Mononuclear cell (primary cell): ENCODE measurements around the gene ZNG1A. TPM values are rescaled to one million over a fixed set of nuclear protein-coding genes. Genes with fewer than 3 reads are reported as not detected.
"Not testable (repeated sequence)": the region's sequence is repeated elsewhere in the genome, so short reads cannot be mapped to it uniquely, and the experiment has no call there.

Experiments used
- H3K27me3 ChIP-seq: 2 replicates; pipeline ENCODE4 v1.6.0; 2011; ENCODE audit warnings: low read length, control low read depth; ENCODE audit not compliant: insufficient read depth
- H3K4me1 ChIP-seq: 2 replicates; pipeline ENCODE4 v1.5.1; 2011; ENCODE audit warnings: mild to moderate bottlenecking, low read length, control low read depth; ENCODE audit not compliant: insufficient read depth
- H3K4me3 ChIP-seq: 2 replicates; pipeline ENCODE4 v1.5.1; 2011; ENCODE audit warnings: mild to moderate bottlenecking, low read length, moderate library complexity
- H3K9me3 ChIP-seq: 2 replicates; pipeline ENCODE4 v1.5.1; 2011; ENCODE audit warnings: low read depth, mild to moderate bottlenecking, control low read depth, low read length
- total RNA-seq: library from RNA; depleted of rRNA; stranded (reverse); fragments of >200 nt; gene quantifications from one replicate; pipeline ENCODE4 v1.2.3, GENCODE V29; 2012

ZNG1A gene
- total RNA-seq, 1 donor = 27.4 TPM

DNA sequence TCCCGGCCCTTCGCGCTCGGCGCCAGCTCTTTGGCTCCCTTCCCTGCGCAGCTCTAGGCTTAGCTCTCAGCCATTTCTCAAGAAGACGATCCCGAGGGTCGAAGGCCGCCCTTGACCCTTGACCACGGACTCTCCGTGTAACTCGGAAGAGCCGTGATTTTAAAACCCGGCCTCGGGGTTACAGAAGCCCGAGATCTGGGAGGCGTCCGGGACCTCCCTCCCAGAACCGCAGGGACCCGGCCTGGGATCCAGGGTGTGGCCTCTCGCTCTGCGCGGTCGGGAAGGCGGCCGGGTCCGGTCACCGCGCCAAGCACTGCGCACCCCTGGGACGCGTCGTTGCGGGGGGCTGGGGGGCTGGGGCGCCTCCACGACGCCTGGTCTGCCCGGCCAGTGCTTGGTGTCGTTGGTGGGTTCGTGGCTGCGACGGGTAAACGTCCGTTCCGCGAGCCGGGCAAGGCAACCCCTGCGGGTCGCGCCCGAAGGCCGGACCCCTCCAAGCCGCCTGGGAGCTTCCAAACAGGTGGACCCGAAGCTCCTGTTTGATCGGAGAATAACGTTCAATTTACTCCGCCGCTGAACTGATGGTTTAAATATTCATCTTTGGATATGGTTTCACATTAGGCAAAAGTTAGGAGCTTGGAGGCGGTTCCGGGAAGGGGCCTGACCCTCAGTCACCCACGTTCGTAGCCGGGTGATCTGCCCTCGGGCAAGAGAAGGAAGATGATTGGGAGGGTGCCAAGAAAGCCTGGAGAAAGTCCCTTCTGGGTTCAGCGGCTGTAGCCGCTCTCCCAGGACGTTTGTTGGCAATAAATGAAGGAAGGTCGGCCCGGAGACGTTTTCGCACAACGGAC is 64.4 kb downstream of the ZNG1A start:
- Histone ChIP-seq H3K27me3 (peaks cover 52% of the 10 kb centered on the region), H3K4me1 (peaks cover 32% of the 10 kb centered on the region), H3K4me3 (peak overlapping the region; percentile 22)
- not testable (repeated sequence) for H3K9me3 ChIP-seq

DNA sequence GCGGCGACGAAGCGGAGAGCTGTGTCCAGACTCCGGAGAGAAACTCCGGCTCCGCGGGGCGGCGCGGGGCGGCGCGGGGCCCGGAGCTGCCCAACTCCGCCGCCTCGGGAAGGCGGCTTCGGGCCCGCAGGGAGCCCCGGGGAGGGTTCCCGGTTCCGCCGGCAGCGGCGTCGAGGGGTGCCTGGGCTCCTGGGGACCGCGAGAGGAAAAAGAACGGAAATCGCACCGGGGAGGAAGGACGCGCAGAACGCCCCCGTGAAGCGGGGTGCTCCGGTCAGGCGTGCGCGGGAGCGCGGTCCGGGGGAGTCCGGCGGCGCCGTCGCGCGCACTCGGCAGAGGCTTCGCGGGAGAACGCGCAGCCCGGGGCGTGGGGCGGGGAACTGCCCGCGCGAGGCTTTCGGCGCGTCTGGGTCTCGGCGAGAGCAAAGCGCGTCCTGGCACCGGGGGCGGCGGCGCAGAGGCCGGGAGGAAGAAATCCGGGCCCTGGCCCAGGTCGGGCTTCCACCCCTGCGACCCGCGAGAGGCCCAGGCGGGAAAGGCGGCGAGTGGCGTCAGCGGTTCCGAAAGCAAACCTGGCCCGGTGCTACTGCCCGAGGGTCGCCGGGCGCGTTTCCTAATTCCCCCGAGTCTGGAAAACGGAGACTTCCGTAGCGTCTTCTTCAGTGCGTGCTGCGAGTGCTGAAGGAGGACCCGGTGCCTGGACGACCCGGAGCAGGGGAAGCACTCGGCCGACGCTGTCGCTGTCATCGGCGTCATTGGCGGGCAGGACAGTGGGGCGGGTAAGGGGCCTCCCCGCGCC is 65.2 kb downstream of the ZNG1A start:
- Histone ChIP-seq H3K4me3 (peak overlapping the region; percentile 22), H3K27me3 (peaks cover 55% of the 10 kb centered on the region), H3K4me1 (peaks cover 32% of the 10 kb centered on the region)
- H3K9me3 ChIP-seq = not testable (repeated sequence)

DNA sequence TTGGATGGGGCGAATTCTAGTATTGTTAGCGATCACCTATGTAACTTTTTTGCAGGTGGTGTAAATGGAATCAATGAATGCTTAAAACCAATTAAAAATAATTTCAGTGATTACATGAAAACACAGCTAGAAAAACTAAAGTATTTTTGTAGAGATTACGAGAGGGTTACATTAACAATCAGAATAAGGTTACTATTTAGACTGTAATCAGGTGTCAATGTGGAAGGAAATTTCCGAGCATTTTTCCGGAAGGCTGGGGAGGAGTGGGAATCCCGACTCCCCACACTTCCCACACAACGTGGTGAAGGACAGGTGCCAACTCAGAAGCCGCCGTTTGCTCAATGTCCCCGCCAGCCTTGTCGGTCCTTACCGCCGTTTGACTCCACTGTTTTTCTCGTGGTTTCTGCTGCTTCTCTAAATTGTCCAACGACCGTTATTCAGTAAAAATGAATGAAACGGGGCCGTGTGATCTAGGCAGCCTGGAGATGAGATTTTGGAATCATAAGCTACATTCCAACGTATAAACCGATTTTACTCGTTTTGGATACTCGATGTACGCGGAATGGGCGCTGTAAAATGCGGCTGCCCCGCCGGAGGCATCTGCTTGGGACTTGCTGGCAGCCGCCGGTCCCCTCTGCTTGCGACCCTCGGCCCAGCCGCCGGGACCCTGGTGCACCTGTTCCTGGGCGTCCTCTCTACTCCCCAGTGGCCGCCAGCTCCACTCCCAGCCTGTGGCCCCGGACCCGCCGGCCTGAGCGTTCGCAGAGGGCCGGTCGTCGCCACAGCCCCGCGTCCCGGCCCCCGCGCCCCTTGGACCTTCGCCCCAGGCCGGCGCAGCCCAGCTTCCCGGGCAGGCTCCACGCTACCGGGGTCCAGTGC is 66.0 kb downstream of the ZNG1A start:
- not testable (repeated sequence) for H3K9me3 ChIP-seq, H3K4me3 ChIP-seq
- H3K27me3 ChIP-seq = peaks cover 56% of the 10 kb centered on the region
- peaks cover 29% of the 10 kb centered on the region for H3K4me1 ChIP-seq

DNA sequence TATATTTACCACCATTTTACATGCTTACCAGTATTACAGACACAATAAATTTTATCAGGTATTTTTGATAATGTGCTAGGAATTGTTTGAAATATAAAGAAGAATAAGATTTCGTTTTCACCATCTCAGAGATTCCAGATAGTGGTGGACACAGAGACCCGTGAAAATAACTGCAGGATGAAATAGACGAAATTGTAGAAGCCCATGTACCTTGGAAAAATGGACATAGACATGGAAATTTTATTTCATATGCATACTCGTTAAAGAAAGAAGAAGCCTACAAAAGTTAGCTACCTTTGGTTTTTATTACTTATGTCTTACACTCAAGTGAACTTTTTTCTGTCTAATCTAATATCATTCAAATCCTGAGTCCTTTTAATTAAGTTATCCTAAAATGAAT is 68.2 kb downstream of the ZNG1A start:
- peaks cover 52% of the 10 kb centered on the region for H3K27me3 ChIP-seq
- H3K4me1 ChIP-seq = peaks cover 22% of the 10 kb centered on the region
- H3K9me3 ChIP-seq, H3K4me3 ChIP-seq: not testable (repeated sequence)

DNA sequence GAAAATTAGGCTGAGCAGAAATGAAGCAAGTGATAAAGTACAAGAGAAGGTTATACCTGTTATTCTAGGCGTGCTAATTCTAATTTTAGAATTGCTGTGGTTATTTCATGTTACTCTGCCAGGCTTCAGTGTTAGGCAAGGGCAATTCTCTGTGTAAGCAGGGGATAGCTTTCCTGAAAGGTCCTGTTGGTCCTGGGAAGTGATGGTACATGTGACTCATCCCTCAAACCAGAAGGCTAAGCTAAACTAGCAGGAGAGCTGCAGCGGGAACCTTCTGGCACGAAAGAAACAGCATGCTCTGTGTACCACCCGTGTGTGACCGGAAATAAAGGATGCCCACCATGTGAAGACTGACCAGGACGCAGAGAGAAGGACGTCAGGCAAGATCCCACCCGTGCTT is 69.3 kb downstream of the ZNG1A start:
- Histone ChIP-seq H3K27me3 (peaks cover 45% of the 10 kb centered on the region), H3K4me1 (peaks cover 16% of the 10 kb centered on the region)
- not testable (repeated sequence) for H3K9me3 ChIP-seq, H3K4me3 ChIP-seq

DNA sequence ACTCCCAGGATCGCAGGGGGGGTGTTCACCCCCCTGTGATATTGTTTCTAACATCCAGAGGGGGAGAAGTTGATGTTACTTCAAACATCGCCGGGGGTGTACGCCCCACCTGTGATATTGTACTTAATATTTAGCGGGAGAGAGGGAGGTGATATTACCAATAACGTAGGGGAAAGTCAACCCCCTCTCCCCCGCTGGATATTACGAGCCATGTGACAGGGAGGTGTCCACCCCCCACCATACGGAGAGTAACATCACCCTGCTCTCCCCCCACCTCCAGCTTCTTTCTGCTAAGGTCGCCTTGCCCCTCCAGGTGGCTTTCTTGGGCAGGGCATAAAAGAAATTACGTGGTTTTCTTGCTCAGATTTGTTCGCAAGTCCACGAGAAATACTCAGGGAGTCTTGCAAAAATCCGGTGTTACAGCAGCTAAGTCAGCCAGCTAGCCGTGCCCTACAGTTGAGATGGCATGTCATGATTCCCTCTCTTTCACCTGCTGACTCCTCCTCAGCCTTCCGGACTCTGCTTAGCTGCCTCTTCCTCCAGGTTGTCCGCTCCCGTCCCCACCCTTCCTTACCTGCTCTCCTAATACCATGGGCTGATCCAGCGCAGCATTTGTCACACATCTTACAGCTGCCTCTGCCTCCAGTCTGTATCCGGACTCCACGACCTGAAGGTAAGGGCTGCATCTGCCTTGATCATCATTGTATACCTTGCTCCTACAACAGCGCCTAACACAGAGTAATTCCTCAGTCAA is 69.9 kb downstream of the ZNG1A start:
- not testable (repeated sequence) for H3K9me3 ChIP-seq, H3K4me3 ChIP-seq
- H3K27me3 ChIP-seq = peaks cover 41% of the 10 kb centered on the region
- H3K4me1 ChIP-seq = peaks cover 10% of the 10 kb centered on the region

DNA sequence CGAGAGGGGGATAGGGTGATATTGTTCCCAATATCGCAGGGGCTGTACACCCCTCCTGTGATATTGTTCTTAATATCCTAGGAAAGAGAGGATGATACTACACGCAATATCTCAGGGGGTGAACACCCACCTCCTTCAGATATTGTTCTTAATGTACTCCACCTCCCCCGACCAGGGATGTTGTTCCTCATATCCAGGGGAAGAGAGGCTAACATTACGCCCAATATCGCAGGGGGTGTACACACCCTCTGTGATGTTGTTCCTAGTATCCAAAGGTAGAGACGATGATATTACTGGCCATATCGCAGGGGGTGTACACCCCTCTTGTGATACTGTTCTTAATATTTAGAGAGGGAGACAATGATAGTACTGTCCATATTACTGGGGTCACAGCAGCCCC is 72.9 kb downstream of the ZNG1A start:
- H3K27me3 ChIP-seq = peaks cover 27% of the 10 kb centered on the region
- H3K4me1 ChIP-seq, H3K9me3 ChIP-seq, H3K4me3 ChIP-seq: not testable (repeated sequence)

DNA sequence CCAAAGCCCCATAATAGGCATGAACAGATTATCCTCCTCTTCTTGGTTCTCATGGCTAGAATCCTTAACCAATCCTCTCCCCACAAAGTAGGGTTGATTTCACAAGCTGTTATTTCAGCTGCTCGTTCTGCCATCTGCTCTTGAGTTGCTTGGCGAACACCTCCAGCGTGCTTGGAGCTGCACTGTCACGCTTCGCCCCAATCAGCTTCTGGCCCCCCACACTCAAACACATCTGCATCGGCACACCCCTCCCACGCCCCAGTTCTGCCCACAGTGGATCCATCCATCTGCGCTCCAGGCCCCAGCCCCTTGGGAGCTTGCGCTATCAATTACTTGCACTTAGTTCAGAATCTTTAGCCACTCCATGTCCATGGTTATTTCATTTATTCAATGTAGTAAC is 78.4 kb downstream of the ZNG1A start:
- H3K9me3 ChIP-seq, H3K4me1 ChIP-seq, H3K4me3 ChIP-seq, H3K27me3 ChIP-seq: not testable (repeated sequence)

DNA sequence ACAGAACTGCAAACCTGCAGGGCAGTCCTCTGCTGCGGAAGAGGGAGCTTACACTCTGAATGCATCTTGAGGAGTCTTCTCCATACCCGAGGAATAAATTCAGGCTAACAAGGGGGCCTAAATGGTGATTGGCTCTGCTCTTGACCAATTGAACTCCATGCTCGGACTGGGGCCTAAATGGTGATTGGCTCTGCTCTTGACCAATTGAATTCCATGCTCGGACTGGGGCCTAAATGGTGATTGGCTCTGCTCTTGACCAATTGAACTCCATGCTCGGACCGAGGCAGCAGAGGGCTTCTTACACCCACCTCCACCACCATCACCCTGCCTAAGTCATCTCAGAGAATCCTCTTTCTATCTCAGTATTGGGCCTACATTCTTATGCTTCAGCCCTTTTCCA is 79.0 kb downstream of the ZNG1A start:
- H3K9me3 ChIP-seq, H3K4me1 ChIP-seq, H3K4me3 ChIP-seq, H3K27me3 ChIP-seq: not testable (repeated sequence)

DNA sequence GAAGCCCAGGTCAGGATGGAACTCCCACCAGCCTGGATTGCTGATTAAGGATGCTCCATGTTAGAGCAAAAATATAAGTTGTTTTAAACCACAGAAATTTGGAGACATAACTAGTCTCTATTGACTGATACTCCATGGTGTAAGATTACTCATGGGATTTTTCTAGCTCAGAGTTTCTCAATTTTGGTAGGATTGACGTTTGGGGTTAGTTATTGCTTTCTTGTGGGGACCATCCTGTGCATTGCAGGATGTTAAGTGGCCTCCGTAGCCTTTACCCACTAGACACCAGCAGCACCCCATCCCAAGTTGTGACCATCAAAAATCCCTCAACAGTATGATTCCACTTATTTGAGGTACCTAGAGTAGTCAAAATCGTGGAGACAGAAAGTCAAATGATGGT is 80.1 kb downstream of the ZNG1A start:
- H3K4me1 ChIP-seq, H3K27me3 ChIP-seq, H3K4me3 ChIP-seq, H3K9me3 ChIP-seq: not testable (repeated sequence)

DNA sequence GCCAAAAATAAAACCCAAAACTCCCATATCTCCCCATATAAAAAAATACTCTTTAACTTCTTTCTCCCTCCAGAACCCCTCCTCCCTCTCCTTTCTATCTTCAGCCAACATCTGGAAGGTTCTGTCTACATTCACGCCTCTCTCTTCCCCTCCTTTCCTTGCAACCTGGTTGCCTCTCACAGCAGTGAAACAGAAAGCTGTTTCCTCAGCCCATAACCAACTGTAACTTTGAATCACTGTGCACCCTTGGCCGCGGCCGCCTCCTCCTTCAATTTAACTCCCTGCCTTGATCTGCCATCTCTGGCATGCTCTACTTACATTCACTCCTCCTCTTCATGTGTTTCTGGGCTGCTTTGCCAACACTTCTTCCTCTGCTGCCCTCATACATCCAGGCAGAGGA is 83.9 kb downstream of the ZNG1A start:
- not testable (repeated sequence) for H3K4me3 ChIP-seq, H3K9me3 ChIP-seq

DNA sequence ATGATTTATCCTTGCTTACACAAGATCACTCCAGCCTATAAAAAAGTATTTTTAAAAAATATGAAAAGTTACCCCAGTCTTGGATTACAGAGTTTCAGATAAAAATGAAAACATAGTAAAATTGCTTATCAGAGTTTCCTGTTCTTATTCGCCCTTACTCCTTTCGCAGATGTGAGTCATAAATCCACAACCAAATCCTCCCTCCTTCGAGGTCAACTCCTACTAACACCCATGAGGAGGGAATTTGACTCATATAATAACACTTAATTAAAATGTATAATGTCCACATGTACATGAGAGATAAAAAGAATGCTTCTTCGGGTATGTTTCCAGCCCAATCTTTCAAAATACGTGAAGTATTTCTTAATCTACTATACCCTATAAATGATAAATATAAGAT is 84.5 kb downstream of the ZNG1A start:
- not testable (repeated sequence) for H3K27me3 ChIP-seq, H3K9me3 ChIP-seq, H3K4me3 ChIP-seq, H3K4me1 ChIP-seq

More for the DNA sequence above, 83.9 kb downstream of the ZNG1A start:
- H3K4me1 ChIP-seq, H3K27me3 ChIP-seq: not testable (repeated sequence)

DNA sequence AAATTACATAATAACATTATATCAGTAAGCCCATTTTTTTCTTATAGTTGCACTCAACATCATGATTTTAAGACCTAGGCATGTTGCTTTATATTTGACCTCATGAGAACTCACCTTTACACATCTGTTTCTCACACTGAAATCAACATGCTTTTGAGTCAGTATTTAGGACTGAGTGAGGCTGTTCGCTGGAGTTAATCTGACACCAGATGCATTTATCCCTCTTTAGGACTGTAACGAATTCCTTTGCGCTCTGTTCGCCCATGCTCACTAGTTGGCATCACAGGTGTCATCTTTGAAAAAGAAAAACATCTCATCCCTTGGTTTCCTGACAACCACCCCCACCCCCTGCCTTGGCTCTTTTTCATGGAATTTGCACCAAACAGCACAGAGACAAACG is 84.9 kb downstream of the ZNG1A start:
- H3K9me3 ChIP-seq, H3K4me3 ChIP-seq, H3K27me3 ChIP-seq, H3K4me1 ChIP-seq: not testable (repeated sequence)

DNA sequence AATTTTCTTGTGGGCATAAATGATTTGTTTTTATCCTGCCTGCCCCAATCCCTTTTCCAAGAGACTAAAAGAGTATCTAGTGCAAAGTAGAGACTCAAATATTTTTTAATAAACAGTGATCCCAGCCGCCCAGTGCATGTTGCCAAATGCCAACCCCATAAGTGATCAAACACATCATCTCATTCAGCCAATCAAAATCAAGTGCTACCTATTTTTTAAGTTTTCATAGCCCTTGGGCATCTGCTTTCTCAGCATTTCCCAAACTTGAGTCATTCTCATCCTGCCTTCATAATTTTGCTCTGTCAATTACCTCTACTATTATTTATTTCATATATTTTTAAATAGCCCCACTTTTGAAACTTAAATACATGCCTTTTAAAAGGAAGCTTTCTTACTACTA is 88.0 kb downstream of the ZNG1A start:
- not testable (repeated sequence) for H3K27me3 ChIP-seq, H3K4me1 ChIP-seq, H3K4me3 ChIP-seq, H3K9me3 ChIP-seq
